ENCODE measurements around the gene ANKRD12.
"Not testable (repeated sequence)": the region's sequence is repeated elsewhere in the genome, so short reads cannot be mapped to it uniquely, and the experiment has no call there.

Gene ANKRD12

GRCh38 chr18:9140381-9140780 lies 3.8 kb downstream of the ANKRD12 start:
- in situ Hi-C loops (cut with MboI; ENCODE audit: low sequenced_read_pairs), result loop anchor here (10.0 kb wide), 1 partner anchor 66 kb away; no protein-coding TSS in a partner anchor

GRCh38 chr18:9140984-9141383 lies 4.4 kb downstream of the ANKRD12 start:
- in situ Hi-C loops (cut with MboI; ENCODE audit: low sequenced_read_pairs), result loop anchor here (10.0 kb wide), 1 partner anchor 66 kb away; no protein-coding TSS in a partner anchor

GRCh38 chr18:9146224-9146623 lies 9.6 kb downstream of the ANKRD12 start:
- in situ Hi-C loops (cut with MboI; ENCODE audit: low sequenced_read_pairs), result loop anchor here (10.0 kb wide), 1 partner anchor 71 kb away; no protein-coding TSS in a partner anchor

- in situ Hi-C loops (cut with MboI; ENCODE audit: low sequenced_read_pairs), result loop anchor here (10.0 kb wide), 1 partner anchor 73 kb away; no protein-coding TSS in a partner anchor
These were observed 11.0 kb downstream of the ANKRD12 start for GRCh38 chr18:9147440-9148202.

GRCh38 chr18:9148203-9148552 lies 11.6 kb downstream of the ANKRD12 start:
- in situ Hi-C loops (cut with MboI; ENCODE audit: low sequenced_read_pairs), result loop anchor here (10.0 kb wide), 1 partner anchor 73 kb away; no protein-coding TSS in a partner anchor

- in situ Hi-C loops (cut with MboI; ENCODE audit: low sequenced_read_pairs), result no loop called here
These were observed 13.5 kb downstream of the ANKRD12 start for GRCh38 chr18:9150121-9150520.

- in situ Hi-C loops (cut with MboI; ENCODE audit: low sequenced_read_pairs), result no loop called here
These were observed 16.7 kb downstream of the ANKRD12 start for GRCh38 chr18:9153256-9153655.

- in situ Hi-C loops (cut with MboI; ENCODE audit: low sequenced_read_pairs), result no loop called here
These were observed 20.1 kb downstream of the ANKRD12 start for GRCh38 chr18:9156604-9157249.

GRCh38 chr18:9157806-9158205 lies 21.2 kb downstream of the ANKRD12 start:
- in situ Hi-C loops (cut with MboI; ENCODE audit: low sequenced_read_pairs), result no loop called here

GRCh38 chr18:9160014-9160413 lies 23.4 kb downstream of the ANKRD12 start:
- in situ Hi-C loops (cut with MboI; ENCODE audit: low sequenced_read_pairs), result no loop called here

GRCh38 chr18:9162663-9163062 lies 26.1 kb downstream of the ANKRD12 start:
- in situ Hi-C loops (cut with MboI; ENCODE audit: low sequenced_read_pairs), result not testable (repeated sequence)

GRCh38 chr18:9164149-9164548 lies 27.6 kb downstream of the ANKRD12 start:
- in situ Hi-C loops (cut with MboI; ENCODE audit: low sequenced_read_pairs), result not testable (repeated sequence)

GRCh38 chr18:9165883-9166282 lies 29.3 kb downstream of the ANKRD12 start:
- in situ Hi-C loops (cut with MboI; ENCODE audit: low sequenced_read_pairs), result not testable (repeated sequence)

GRCh38 chr18:9169515-9169914 lies 32.9 kb downstream of the ANKRD12 start:
- in situ Hi-C loops (cut with MboI; ENCODE audit: low sequenced_read_pairs), result not testable (repeated sequence)

GRCh38 chr18:9171919-9172318 lies 35.3 kb downstream of the ANKRD12 start:
- in situ Hi-C loops (cut with MboI; ENCODE audit: low sequenced_read_pairs), result not testable (repeated sequence)

- in situ Hi-C loops (cut with MboI; ENCODE audit: low sequenced_read_pairs), result no loop called here
These were observed 36.0 kb downstream of the ANKRD12 start for GRCh38 chr18:9172506-9173127.

- in situ Hi-C loops (cut with MboI; ENCODE audit: low sequenced_read_pairs), result no loop called here
These were observed 37.2 kb downstream of the ANKRD12 start for GRCh38 chr18:9173770-9174233.

GRCh38 chr18:9174302-9174701 lies 37.7 kb downstream of the ANKRD12 start:
- in situ Hi-C loops (cut with MboI; ENCODE audit: low sequenced_read_pairs), result no loop called here

GRCh38 chr18:9175115-9175514 lies 38.5 kb downstream of the ANKRD12 start:
- in situ Hi-C loops (cut with MboI; ENCODE audit: low sequenced_read_pairs), result no loop called here

GRCh38 chr18:9177031-9177430 lies 40.5 kb downstream of the ANKRD12 start:
- in situ Hi-C loops (cut with MboI; ENCODE audit: low sequenced_read_pairs), result no loop called here

GRCh38 chr18:9177466-9177865 lies 40.9 kb downstream of the ANKRD12 start:
- in situ Hi-C loops (cut with MboI; ENCODE audit: low sequenced_read_pairs), result no loop called here

GRCh38 chr18:9178557-9178956 lies 42.0 kb downstream of the ANKRD12 start:
- in situ Hi-C loops (cut with MboI; ENCODE audit: low sequenced_read_pairs), result no loop called here

Measured in HL-60/S4 (cell line).